Mononuclear cell (primary cell): ENCODE measurements around the gene PDIA3. TPM values are rescaled to one million over a fixed set of nuclear protein-coding genes. Genes with fewer than 3 reads are reported as not detected.

Experiments
- total RNA-seq: library from RNA; depleted of rRNA; stranded (reverse); fragments of >200 nt; gene quantifications from one replicate; pipeline ENCODE4 v1.2.3, GENCODE V29; 2012

The PDIA3 gene
- total RNA-seq, 1 donor = 119 TPM

Other genes with a start within 250 kb of the PDIA3 start
- 2.4 TPM for gene MAP1A, start 228.8 kb upstream of the PDIA3 start, total RNA-seq
- 9.9 TPM for gene PPIP5K1, start 156.2 kb upstream of the PDIA3 start, total RNA-seq
- gene CKMT1B, start 152.4 kb upstream of the PDIA3 start, total RNA-seq = not detected
- 0.42 TPM for gene STRC, start 127.6 kb upstream of the PDIA3 start, total RNA-seq
- 2.5 TPM for gene CATSPER2, start 97.6 kb upstream of the PDIA3 start, total RNA-seq
- not detected for gene CKMT1A, start 52.6 kb upstream of the PDIA3 start, total RNA-seq
- 1.7 TPM for gene ELL3, start 30.5 kb downstream of the PDIA3 start, total RNA-seq
- gene SERF2, start 45.9 kb downstream of the PDIA3 start, total RNA-seq = 301 TPM
- gene SERINC4, start 53.8 kb downstream of the PDIA3 start, total RNA-seq = not detected
- 6.5 TPM for gene HYPK, start 54.2 kb downstream of the PDIA3 start, total RNA-seq
- gene MFAP1, start 78.3 kb downstream of the PDIA3 start, total RNA-seq = 10.5 TPM
- 6.7 TPM for gene WDR76, start 80.6 kb downstream of the PDIA3 start, total RNA-seq